ENCODE measurements around the gene SLC66A2. TPM values are rescaled to one million over a fixed set of nuclear protein-coding genes. Genes with fewer than 3 reads are reported as not detected.

The SLC66A2 gene
- total RNA-seq, 4 donors from 2014 or later: 30.4 to 49.6 (median 35.1) TPM

DNA sequence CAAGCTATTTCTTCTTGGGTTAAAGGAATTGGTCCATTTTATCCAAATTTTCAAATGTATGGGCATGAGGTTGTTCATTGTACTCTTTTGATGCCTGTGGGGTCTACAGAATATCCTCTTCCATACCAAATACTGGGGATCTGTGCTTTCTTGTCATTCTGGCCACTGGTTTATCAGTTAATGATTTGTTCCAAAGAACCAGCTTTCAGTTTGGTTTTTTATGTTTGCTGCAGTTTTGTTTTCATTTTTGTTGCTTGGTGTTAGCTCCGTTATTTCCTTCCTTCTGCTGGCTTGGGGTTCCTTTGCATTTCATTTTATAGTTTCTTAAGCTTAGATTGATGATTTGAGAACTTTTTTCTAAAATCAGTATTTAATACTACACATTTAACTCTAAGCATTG, 45.5 kb downstream of the SLC66A2 start:
- Histone ChIP-seq H3K27me3 (no peaks in the 10 kb centered on the region), H3K9me3 (peaks cover 0 to 7% (median 0%) of the 10 kb centered on the region in 3 donors), H3K36me3 (peaks cover 9 to 69% (median 14%) of the 10 kb centered on the region in 3 donors), H3K27ac (no peak overlapping the region), H3K4me3 (no peak overlapping the region), H3K4me1 (peaks cover 0 to 21% (median 3%) of the 10 kb centered on the region in 3 donors)
- intact Hi-C loops (cut with DNase I): no loop called here
- no peak for DNase-seq
- WGBS, 2 donors: 56 to 75% methylated on average over 1 of the region's 1 CpG
- no peak for TF ChIP-seq POLR2A (IDR thresholded peaks at IDR 0.05)
- TF ChIP-seq, protein P1, sequence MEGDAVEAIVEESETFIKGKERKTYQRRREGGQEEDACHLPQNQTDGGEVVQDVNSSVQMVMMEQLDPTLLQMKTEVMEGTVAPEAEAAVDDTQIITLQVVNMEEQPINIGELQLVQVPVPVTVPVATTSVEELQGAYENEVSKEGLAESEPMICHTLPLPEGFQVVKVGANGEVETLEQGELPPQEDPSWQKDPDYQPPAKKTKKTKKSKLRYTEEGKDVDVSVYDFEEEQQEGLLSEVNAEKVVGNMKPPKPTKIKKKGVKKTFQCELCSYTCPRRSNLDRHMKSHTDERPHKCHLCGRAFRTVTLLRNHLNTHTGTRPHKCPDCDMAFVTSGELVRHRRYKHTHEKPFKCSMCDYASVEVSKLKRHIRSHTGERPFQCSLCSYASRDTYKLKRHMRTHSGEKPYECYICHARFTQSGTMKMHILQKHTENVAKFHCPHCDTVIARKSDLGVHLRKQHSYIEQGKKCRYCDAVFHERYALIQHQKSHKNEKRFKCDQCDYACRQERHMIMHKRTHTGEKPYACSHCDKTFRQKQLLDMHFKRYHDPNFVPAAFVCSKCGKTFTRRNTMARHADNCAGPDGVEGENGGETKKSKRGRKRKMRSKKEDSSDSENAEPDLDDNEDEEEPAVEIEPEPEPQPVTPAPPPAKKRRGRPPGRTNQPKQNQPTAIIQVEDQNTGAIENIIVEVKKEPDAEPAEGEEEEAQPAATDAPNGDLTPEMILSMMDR (IDR thresholded peaks at IDR 0.05): no peak

DNA sequence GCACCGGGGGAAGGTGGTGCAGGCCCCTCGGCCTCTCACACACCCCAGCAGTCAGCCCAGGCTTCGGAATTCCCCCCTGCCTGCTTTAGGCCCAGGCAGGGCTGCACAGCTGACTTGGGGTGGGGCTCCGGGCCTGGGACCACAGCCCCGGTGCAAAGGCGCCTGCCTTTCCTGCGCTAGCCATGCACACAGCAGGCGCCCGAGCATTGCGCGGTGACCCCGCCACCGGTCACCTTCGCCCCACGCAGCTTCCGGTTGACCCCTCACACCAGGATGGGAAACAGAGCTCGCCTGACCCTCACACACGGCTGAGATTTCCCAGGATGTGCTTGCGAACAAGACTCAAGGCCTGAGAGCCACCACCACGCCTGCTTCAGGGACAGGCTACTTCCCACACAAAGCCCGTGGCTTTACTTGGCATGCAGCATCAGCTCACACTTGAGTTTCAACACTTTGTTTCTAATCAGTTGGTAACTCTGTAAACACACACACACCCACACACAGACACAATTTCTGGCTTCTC, 46.0 kb downstream of the SLC66A2 start:
- Histone ChIP-seq H3K4me3 (no peak overlapping the region), H3K4me1 (peaks cover 0 to 21% (median 3%) of the 10 kb centered on the region in 3 donors), H3K9me3 (peaks cover 0 to 13% (median 0%) of the 10 kb centered on the region in 3 donors), H3K36me3 (peaks cover 9 to 67% (median 14%) of the 10 kb centered on the region in 3 donors), H3K27ac (no peak overlapping the region), H3K27me3 (no peaks in the 10 kb centered on the region)
- TF ChIP-seq, protein P1 (IDR thresholded peaks at IDR 0.05): no peak
- TF ChIP-seq POLR2A (IDR thresholded peaks at IDR 0.05): no peak
- no peak for DNase-seq
- intact Hi-C loops (cut with DNase I): no loop called here
- 82 to 93% methylated on average over 5 to 6 of the region's 21 CpGs for WGBS, 2 donors

DNA sequence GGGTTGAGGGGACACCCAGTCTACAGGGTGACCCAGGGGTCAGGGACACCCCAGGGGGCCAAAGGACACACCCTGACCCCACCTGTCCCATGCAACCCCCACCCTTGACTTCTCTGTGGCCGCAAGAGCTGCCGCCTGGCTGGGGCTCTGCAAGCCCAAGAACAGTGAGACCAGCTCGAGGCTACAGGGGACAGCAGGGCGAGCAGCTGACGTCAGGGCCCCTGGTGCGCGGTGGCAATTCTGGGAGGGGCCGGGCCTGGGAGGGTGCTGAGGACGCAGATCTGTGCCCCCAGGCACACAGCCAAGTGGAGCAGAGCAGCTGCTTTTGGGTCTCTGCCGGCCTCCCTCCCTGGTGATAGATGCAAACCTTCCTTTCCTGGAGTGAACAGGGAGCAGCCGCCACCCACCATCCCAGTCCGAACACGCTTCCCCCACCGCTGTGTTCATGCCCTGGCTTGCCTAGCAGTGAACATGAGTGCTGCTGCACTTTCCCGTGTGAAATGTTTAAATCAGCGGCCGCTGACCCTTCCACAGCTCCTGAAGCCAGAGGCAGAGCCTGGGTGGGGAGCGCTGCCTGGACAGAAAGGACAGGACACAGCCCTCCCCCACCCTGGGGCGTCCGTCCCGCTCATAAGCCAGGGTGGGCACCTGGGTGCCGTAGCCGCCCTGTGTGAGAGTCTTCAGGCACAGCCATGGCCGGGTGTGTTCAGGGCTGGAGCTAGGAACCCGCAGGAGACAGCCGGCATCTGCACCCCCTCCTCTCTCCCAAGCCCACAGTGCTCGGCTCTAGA, 46.9 kb downstream of the SLC66A2 start:
- TF ChIP-seq, protein P1 (IDR thresholded peaks at IDR 0.05): no peak
- TF ChIP-seq POLR2A (IDR thresholded peaks at IDR 0.05): no peak
- Histone ChIP-seq H3K27me3 (no peaks in the 10 kb centered on the region), H3K27ac (peak overlapping the region in 2 of 4 donors; percentile 26 to 47), H3K9me3 (peaks cover 0 to 22% (median 7%) of the 10 kb centered on the region in 3 donors), H3K4me3 (peak overlapping the region in 1 of 4 donors; percentile 12), H3K4me1 (peaks cover 0 to 21% (median 3%) of the 10 kb centered on the region in 3 donors), H3K36me3 (peaks cover 9 to 67% (median 14%) of the 10 kb centered on the region in 3 donors)
- 60 to 61% methylated on average over 4 to 10 of the region's 27 CpGs for WGBS, 2 donors
- DNase-seq: no peak
- intact Hi-C loops (cut with DNase I): no loop called here

DNA sequence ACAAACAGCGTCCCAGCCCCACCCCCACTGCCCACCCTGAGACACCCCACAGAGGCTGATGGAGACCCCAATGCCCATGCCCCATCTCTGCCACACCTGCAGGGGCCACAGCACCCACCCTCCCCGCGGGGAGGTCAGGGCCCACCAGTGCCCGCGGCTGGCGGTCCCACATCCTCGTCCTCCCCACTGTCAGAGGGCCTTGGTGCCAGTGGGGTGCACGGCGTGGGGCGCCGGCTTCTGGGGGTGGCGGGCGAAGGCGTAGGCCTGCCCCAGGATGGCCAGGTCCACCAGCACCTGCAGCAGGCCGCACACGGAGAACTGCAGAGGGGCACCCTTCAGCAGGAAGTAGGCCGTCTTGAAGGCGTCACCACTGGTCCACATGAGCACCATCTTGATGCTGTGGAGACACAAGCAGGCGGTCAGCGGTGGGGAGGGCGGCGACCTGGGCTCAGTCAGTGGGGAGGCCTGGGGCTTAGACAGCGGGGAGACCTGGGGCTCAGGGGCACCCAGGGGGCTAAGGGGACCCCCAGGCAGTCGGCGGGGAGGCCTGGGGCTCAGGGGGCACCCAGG, 47.6 kb downstream of the SLC66A2 start:
- intact Hi-C loops (cut with DNase I): no loop called here
- TF ChIP-seq, protein P1 (IDR thresholded peaks at IDR 0.05): no peak
- TF ChIP-seq POLR2A (IDR thresholded peaks at IDR 0.05): no peak
- H3K9me3 ChIP-seq: peaks cover 0 to 29% (median 12%) of the 10 kb centered on the region in 3 donors
- peaks cover 9 to 63% (median 14%) of the 10 kb centered on the region in 3 donors for H3K36me3 ChIP-seq
- no peak for DNase-seq
- H3K27ac ChIP-seq: peak overlapping the region in 2 of 4 donors; percentile 19 to 47
- H3K4me1 ChIP-seq: peaks cover 0 to 21% (median 3%) of the 10 kb centered on the region in 3 donors
- H3K4me3 ChIP-seq: no peak overlapping the region
- 100% methylated on average over 2 to 7 of the region's 25 CpGs for WGBS, 2 donors
- no peaks in the 10 kb centered on the region for H3K27me3 ChIP-seq
